VCaP (cell line): ENCODE data around the gene COL4A2.

Source experiments
- H3K27ac ChIP-seq: fragments of 450-650 bp; 2 replicates; pipeline ENCODE4 v1.5.1; 2017
- CTCF ChIP-seq: fragments of 450-650 bp; conservative IDR thresholded peaks from 2 replicates; pipeline ENCODE4 v1.5.1; 2017; ENCODE audit warnings: mild to moderate bottlenecking, moderate library complexity

The COL4A2 gene

DNA sequence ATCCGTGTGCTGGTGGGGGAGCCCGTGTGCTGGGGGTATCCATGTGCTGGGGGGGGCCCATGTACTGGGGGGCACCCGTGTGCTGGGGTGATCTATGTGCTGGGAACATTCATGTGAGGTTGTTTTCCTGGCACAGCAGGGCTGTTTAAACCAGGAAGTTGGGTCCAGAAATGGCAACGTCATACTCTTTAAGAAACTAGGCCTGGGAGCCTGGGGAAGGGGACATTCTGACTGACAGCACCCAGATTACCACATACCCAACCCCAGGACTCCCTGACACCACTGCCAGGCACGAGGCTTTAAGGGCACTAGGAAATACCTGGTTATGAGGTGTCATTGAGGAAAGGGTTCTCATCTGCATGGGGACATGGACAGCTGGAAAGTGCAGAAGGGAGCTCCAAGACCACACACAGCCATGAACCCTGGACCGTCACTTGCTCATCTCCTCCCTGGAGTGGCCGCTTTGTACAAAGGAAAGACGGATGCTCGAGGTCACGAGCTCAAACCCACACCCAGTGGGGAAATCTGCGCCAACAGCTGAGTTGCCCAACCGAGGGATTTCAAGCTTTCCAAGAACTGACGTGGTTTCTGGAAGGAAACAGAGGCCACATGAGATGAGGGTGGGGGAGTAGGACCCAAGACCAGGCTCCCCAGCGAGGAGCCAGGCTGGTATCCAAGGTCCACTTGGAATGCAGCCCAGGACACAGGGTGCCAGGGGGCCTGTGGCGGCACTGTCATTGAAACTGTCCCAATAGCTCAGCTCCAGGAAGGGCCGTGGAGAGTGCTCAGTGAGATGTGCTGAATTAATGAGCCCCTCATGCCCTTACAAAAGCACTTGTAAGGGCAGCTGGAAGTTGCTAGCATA, 213.6 kb downstream of the COL4A2 start:
- TF ChIP-seq CTCF = no peak
- H3K27ac ChIP-seq = peak overlapping the region; percentile 21

GRCh38 chr13:110521296-110521680, 214.2 kb downstream of the COL4A2 start:
- H3K27ac ChIP-seq = peak overlapping the region; percentile 21
- TF ChIP-seq CTCF = no peak

- no peak for TF ChIP-seq CTCF
- H3K27ac ChIP-seq = peak overlapping the region; percentile 94; the same call in 1 of the 2 replicates
Measured at GRCh38 chr13:110521946-110522345, 214.9 kb downstream of the COL4A2 start.

- peak overlapping the region; percentile 94; the same call in 1 of the 2 replicates for H3K27ac ChIP-seq
- TF ChIP-seq CTCF = no peak
Measured at GRCh38 chr13:110522721-110523120, 215.6 kb downstream of the COL4A2 start.

DNA sequence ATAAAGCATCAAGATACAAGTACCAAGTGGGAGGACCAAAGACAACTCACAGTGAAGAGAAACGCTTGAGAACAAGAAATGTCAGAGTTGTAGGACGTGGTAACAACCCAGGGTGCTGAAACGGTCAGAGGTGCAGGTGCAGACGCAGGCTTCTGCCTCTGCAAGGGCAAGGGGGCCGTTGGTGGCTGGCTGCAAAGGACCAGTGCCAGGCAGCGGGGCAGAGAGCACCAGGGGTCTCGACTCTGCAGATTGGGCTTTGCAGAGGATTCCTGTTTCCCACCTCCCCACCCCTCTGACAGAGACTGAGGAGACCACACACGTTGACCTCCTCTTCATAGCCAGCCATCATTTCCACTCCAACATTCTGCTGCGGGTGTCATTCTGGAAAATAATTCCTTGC, 216.1 kb downstream of the COL4A2 start:
- TF ChIP-seq CTCF = no peak
- peak overlapping the region; percentile 94 for H3K27ac ChIP-seq

DNA sequence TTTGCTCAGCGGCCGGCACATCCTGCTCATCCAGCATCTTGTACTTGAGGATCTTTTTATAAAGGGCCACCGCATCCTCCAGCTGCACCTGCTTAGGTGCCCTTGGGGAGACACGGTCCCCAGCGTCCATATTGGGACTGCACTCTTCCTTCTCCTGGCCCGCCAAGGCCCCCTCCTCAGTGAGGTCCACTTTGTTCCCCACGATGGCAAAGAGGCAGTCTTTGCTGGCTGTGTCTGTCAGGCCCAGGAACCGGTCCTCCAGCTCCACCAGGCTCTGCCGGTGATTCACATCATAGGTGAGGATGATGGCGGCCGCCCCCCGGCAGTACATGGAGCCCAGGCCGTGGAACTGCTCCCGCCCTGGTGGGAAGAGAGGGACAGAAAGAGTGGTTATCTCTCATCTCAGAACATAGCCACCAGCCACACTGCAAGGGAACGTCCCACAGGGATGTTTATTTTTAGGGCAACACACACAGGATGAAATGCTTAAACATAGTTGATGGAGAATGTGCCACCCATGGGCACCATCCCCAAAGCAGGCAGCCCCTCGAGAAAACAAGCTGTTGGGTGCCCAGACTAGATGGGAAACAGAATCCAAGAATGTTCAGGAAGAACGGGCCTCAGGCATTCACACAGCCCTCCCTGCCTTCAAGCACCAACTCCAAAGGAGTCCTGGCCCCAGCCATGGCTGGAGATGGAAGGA, 216.9 kb downstream of the COL4A2 start:
- no peak for TF ChIP-seq CTCF
- H3K27ac ChIP-seq = peak overlapping the region; percentile 94

GRCh38 chr13:110524541-110525257, 217.6 kb downstream of the COL4A2 start:
- peak overlapping the region; percentile 94 for H3K27ac ChIP-seq

More at GRCh38 chr13:110524541-110525257, 217.6 kb downstream of the COL4A2 start:
- no peak for TF ChIP-seq CTCF
